Hematopoietic multipotent progenitor cell (in vitro differentiated cells): ENCODE measurements around the gene CCAR1. TPM values are rescaled to one million over a fixed set of nuclear protein-coding genes. Genes with fewer than 3 reads are reported as not detected.
"Not testable (repeated sequence)": the region's sequence is repeated elsewhere in the genome, so short reads cannot be mapped to it uniquely, and the experiment has no call there.

ENCODE experiments used
- DNase-seq, 3 donors: peaks; one replicate each; pipeline ENCODE4 v3.0.0-alpha.2; 2011 to 2015; ENCODE audit warnings: low read depth in 2 of 3, low spot score in 2 of 3
- total RNA-seq: library from RNA; depleted of rRNA; stranded (reverse); fragments of >200 nt; gene quantifications from one replicate; pipeline ENCODE4 v1.2.3, GENCODE V29; 2012

The CCAR1 gene
- total RNA-seq, 1 donor = 66.0 TPM

GRCh38 chr10:68756246-68756645 is 35.2 kb downstream of the CCAR1 start:
- DNase-seq = no peak

- DNase-seq = no peak
Observed at GRCh38 chr10:68756766-68757165, 35.7 kb downstream of the CCAR1 start.

- DNase-seq = no peak
Observed at GRCh38 chr10:68759223-68759863, 38.3 kb downstream of the CCAR1 start.

- no peak for DNase-seq
Observed at GRCh38 chr10:68759967-68760366, 38.9 kb downstream of the CCAR1 start.

- DNase-seq = not testable (repeated sequence)
Observed at GRCh38 chr10:68767407-68767806, 46.4 kb downstream of the CCAR1 start.

GRCh38 chr10:68781613-68782574 is 60.9 kb downstream of the CCAR1 start:
- DNase-seq = no peak

- no peak for DNase-seq
Observed at GRCh38 chr10:68784476-68784875, 63.4 kb downstream of the CCAR1 start.

- no peak for DNase-seq
Observed at GRCh38 chr10:68787813-68788212, 66.8 kb downstream of the CCAR1 start.

- no peak for DNase-seq
Observed at GRCh38 chr10:68790476-68790875, 69.4 kb downstream of the CCAR1 start.

- peak in 2 of 3 donors; percentile 10 to 49 for DNase-seq
Observed at GRCh38 chr10:68792115-68792514, 71.1 kb downstream of the CCAR1 start.

GRCh38 chr10:68795886-68796532 is 75.0 kb downstream of the CCAR1 start:
- DNase-seq = no peak

GRCh38 chr10:68796605-68797004 is 75.6 kb downstream of the CCAR1 start:
- no peak for DNase-seq

- no peak for DNase-seq
Observed at GRCh38 chr10:68800211-68800610, 79.2 kb downstream of the CCAR1 start.

GRCh38 chr10:68804692-68805091 is 83.7 kb downstream of the CCAR1 start:
- DNase-seq = no peak

- DNase-seq = not testable (repeated sequence)
Observed at GRCh38 chr10:68810830-68811229, 89.8 kb downstream of the CCAR1 start.

- DNase-seq = no peak
Observed at GRCh38 chr10:68811314-68812009, 90.4 kb downstream of the CCAR1 start.

GRCh38 chr10:68812420-68812819 is 91.4 kb downstream of the CCAR1 start:
- DNase-seq = no peak

- DNase-seq = no peak
Observed at GRCh38 chr10:68813559-68813958, 92.5 kb downstream of the CCAR1 start.

- DNase-seq = no peak
Observed at GRCh38 chr10:68816796-68817412, 95.9 kb downstream of the CCAR1 start.

GRCh38 chr10:68820359-68820758 is 99.3 kb downstream of the CCAR1 start:
- not testable (repeated sequence) for DNase-seq
